Endothelial cell of umbilical vein (primary cell): ENCODE measurements around the gene C2orf76. TPM values are rescaled to one million over a fixed set of nuclear protein-coding genes. Genes with fewer than 3 reads are reported as not detected.

Experiments used
- BruUV-seq: library from RNA; stranded (reverse); fragments of 400-500 nt; replicated peaks from 2 replicates; lab custom pipeline; 2021; lab: Mats Ljungman, UMichigan
- CTCF ChIA-PET: fragments of 300-600, 350-600 bp; sonication (Branson Sonifier 250); formaldehyde crosslinking; loops from one replicate; lab custom pipeline; 2021; ENCODE audit warnings: antibody characterized with exemption, inconsistent platforms; lab: Charles Lee
- POLR2A ChIA-PET: fragments of 300-600, 350-600 bp; sonication (Branson Sonifier 250); formaldehyde crosslinking; loops from one replicate; lab custom pipeline; 2021; ENCODE audit warnings: antibody characterized with exemption, inconsistent platforms; lab: Charles Lee
- DNase-seq: peaks from one replicate; pipeline ENCODE4 v3.0.0-alpha.2; 2011; ENCODE audit warnings: low read depth, low spot score
- FAIRE-seq: peaks from 2 replicates; lab custom pipeline; 2011; peaks lifted over from hg19 to GRCh38; lab: Jason Lieb, UNC
- H2AFZ ChIP-seq: 2 replicates; pipeline ENCODE4 v1.6.0; 2012; ENCODE audit warnings: low read depth, low read length, control low read depth, inconsistent platforms
- H3K27ac ChIP-seq: 2 replicates; pipeline ENCODE4 v1.5.1; 2011; ENCODE audit warnings: low read depth, mild to moderate bottlenecking, control low read depth, low read length, moderate library complexity; ENCODE audit not compliant: insufficient read depth
- H3K27me3 ChIP-seq, 2 experiments: 2 replicates each; pipeline versions ENCODE4 v1.6.0 to v1.6.1; 2011; ENCODE audit warnings: low read length in 2 of 2, mixed read lengths in 1 of 2; ENCODE audit not compliant: control insufficient read depth in 2 of 2, insufficient read depth in 2 of 2
- H3K36me3 ChIP-seq, 2 experiments: 2 replicates in 1 of 2; 3 replicates in 1 of 2; pipeline ENCODE4 v1.5.1; 2011; ENCODE audit warnings: low read length in 2 of 2, mild to moderate bottlenecking in 1 of 2, moderate library complexity in 1 of 2; ENCODE audit not compliant: control insufficient read depth in 2 of 2, insufficient read depth in 2 of 2; ENCODE audit errors: extremely low read depth in 1 of 2
- H3K4me1 ChIP-seq: 3 replicates; pipeline ENCODE4 v1.5.1; 2011; ENCODE audit warnings: mild to moderate bottlenecking, low read length; ENCODE audit not compliant: control insufficient read depth, insufficient read depth; ENCODE audit errors: extremely low read depth
- H3K4me2 ChIP-seq: 2 replicates; pipeline ENCODE4 v1.6.1; 2011; ENCODE audit warnings: low read length, control low read depth, mixed read lengths; ENCODE audit not compliant: insufficient read depth
- H3K4me3 ChIP-seq, 3 experiments: fragments of 200-600 bp in 1 of 3; sonication (generic), shearing (Covaris generic) in 1 of 3; replicated peaks in 1 of 3; 2 replicates each; pipeline ENCODE4 v1.5.1; 2011 to 2016; ENCODE audit warnings: control low read depth in 3 of 3, low read length in 3 of 3, mild to moderate bottlenecking in 2 of 3, inconsistent platforms in 1 of 3, low read depth in 1 of 3, moderate library complexity in 1 of 3; ENCODE audit not compliant: insufficient read depth in 1 of 3
- H3K79me2 ChIP-seq: 2 replicates; pipeline ENCODE4 v1.6.0; 2012; ENCODE audit warnings: low read length, inconsistent platforms; ENCODE audit not compliant: control insufficient read depth, insufficient read depth
- H3K9ac ChIP-seq: replicated peaks from 2 replicates; pipeline ENCODE3; 2011; ENCODE audit warnings: low read length, control low read depth; ENCODE audit not compliant: insufficient read depth; ENCODE audit errors: extremely low read depth
- H3K9me1 ChIP-seq: replicated peaks from 3 replicates; pipeline ENCODE4 v1.6.0; 2011; ENCODE audit warnings: mild to moderate bottlenecking, low read length; ENCODE audit not compliant: control insufficient read depth, insufficient read depth; ENCODE audit errors: extremely low read depth
- H3K9me3 ChIP-seq: replicated peaks from 2 replicates; pipeline ENCODE4 v1.5.1; 2012; ENCODE audit warnings: low read length, inconsistent platforms; ENCODE audit not compliant: control insufficient read depth, insufficient read depth
- H4K20me1 ChIP-seq: replicated peaks from 2 replicates; pipeline ENCODE3; 2011; ENCODE audit warnings: mild to moderate bottlenecking, low read length; ENCODE audit not compliant: control insufficient read depth, insufficient read depth; ENCODE audit errors: extremely low read depth
- EZH2 ChIP-seq: IDR thresholded peaks from 2 replicates; pipeline ENCODE4 v1.6.1; 2012; ENCODE audit warnings: borderline replicate concordance, low read depth, mild to moderate bottlenecking, moderate library complexity, low read length, inconsistent platforms; ENCODE audit not compliant: severe bottlenecking
- FOS ChIP-seq: IDR thresholded peaks from 2 replicates; pipeline ENCODE4 v1.6.1; 2011; ENCODE audit warnings: mild to moderate bottlenecking, low read length, moderate library complexity, borderline replicate concordance; ENCODE audit not compliant: insufficient read depth
- GATA2 ChIP-seq: IDR thresholded peaks from 2 replicates; pipeline ENCODE4 v1.7.0; 2011; ENCODE audit warnings: low read depth, mild to moderate bottlenecking, moderate library complexity, mixed read lengths, low read length; ENCODE audit not compliant: insufficient read length, insufficient read depth
- JUN ChIP-seq: IDR thresholded peaks from 2 replicates; pipeline ENCODE4 v1.6.1; 2011; ENCODE audit warnings: borderline replicate concordance, low read depth; ENCODE audit not compliant: insufficient read length, insufficient read depth
- MYC ChIP-seq: IDR thresholded peaks from one replicate; pipeline ENCODE4 v1.6.1; 2011; ENCODE audit warnings: mild to moderate bottlenecking, low read depth, low read length
- POLR2A ChIP-seq: IDR thresholded peaks from 2 replicates; pipeline ENCODE4 v1.6.1; 2012; ENCODE audit warnings: low read depth, mild to moderate bottlenecking, control low read depth, low read length
- POLR2AphosphoS5 ChIP-seq: IDR thresholded peaks from 2 replicates; pipeline ENCODE4 v1.6.1; 2012; ENCODE audit warnings: low read depth, mild to moderate bottlenecking, control low read depth, low read length, moderate library complexity; ENCODE audit not compliant: insufficient read depth
- dilution Hi-C: fragments of 300-500 bp; cut with MboI; formaldehyde crosslinking; loops from one replicate; pipeline ENCODE4 v1.15.0; 2019; ENCODE audit warnings: low sequenced_read_pairs; ENCODE audit not compliant: extremely low pct_ligation_motif_present
- intact Hi-C: fragments of 100-400 bp; cut with micrococcal nuclease; formaldehyde crosslinking; loops from one replicate; pipeline ENCODE4 v1.10.0; 2022
- polyA plus RNA-seq, 4 experiments: library from polyadenylated mRNA; depleted of rRNA in 3 of 4; stranded (reverse) in 3 of 4; unstranded in 1 of 4; fragments of >200 nt; gene quantifications; 2 replicates each; pipeline versions ENCODE4 v1.2.1 to v1.2.3, GENCODE V29; 2011 to 2012; ENCODE audit warnings: missing spikeins in 1 of 4
- total RNA-seq: library from RNA; stranded (reverse); gene quantifications from 2 replicates; pipeline ENCODE4 v1.2.3, GENCODE V29; 2021
- TF ChIP-seq, protein P1 (sequence below), 2 donors: IDR thresholded peaks; 1 replicate in 1 of 2; 2 replicates in 1 of 2; pipeline ENCODE4 v1.5.1; 2011; ENCODE audit warnings: low read length in 2 of 2, mild to moderate bottlenecking in 2 of 2, moderate library complexity in 2 of 2, control low read depth in 1 of 2, inconsistent platforms in 1 of 2, low read depth in 1 of 2; ENCODE audit not compliant: insufficient read depth in 1 of 2; ENCODE audit errors: extremely low read depth in 1 of 2
- TF ChIP-seq, protein P2 (sequence below): IDR thresholded peaks from 2 replicates; pipeline ENCODE4 v1.6.1; 2011; ENCODE audit not compliant: insufficient read depth, insufficient read length

The C2orf76 gene
- total and polyA plus RNA-seq, 2 donors (not counting 3 experiments of a cell fraction or from before 2014, with no cell fraction given) = 7.4 to 12.1 TPM

DNA sequence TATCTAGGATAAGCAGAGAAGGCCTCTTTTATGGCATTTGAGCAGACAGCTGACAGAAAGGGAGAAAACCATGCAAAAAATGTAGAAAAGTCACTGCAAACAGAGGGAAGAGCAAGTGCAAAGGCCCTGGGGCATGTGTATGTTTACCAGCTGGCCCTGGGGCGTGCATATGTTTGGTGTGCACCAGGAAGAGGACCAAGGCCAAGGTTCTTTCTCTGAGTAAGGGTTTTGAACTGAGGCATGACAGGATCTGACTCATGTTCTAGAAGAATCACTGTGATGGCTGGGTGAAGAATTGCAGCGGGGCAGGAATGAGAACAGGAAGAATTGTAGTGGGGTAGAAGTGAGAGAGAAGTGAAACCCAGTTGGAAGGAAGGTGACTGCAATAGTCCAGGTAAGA lies 73.4 kb downstream of the C2orf76 start:
- CTCF ChIA-PET = no interaction called here

More for the DNA sequence above, 73.4 kb downstream of the C2orf76 start:
- H2AFZ ChIP-seq = no peak overlapping the region
- no peak overlapping the region for H3K4me2 ChIP-seq
- no peaks in the 10 kb centered on the region for H3K9me1 ChIP-seq
- dilution Hi-C loops = no loop called here
- BruUV-seq = no TSS peak
- H3K4me3 ChIP-seq = no peak overlapping the region
- POLR2A ChIA-PET = no interaction called here
- H3K27ac ChIP-seq = no peak overlapping the region
- H3K27me3 ChIP-seq = no peaks in the 10 kb centered on the region
- FAIRE-seq (no peak), DNase-seq (no peak)
- no peaks in the 10 kb centered on the region for H3K9me3 ChIP-seq
- intact Hi-C loops = loop anchor here (5.0 kb wide), 2 partner anchors 61 to 184 kb away; no protein-coding TSS in a partner anchor
- H3K9ac ChIP-seq = no peak overlapping the region
- no peaks in the 10 kb centered on the region for H3K36me3 ChIP-seq
- no peaks in the 10 kb centered on the region for H3K4me1 ChIP-seq
- TF ChIP-seq JUN (no peak), FOS (no peak), GATA2 (no peak), POLR2A (no peak), MYC (no peak), POLR2AphosphoS5 (no peak), EZH2 (no peak)
- TF ChIP-seq, protein P1, sequence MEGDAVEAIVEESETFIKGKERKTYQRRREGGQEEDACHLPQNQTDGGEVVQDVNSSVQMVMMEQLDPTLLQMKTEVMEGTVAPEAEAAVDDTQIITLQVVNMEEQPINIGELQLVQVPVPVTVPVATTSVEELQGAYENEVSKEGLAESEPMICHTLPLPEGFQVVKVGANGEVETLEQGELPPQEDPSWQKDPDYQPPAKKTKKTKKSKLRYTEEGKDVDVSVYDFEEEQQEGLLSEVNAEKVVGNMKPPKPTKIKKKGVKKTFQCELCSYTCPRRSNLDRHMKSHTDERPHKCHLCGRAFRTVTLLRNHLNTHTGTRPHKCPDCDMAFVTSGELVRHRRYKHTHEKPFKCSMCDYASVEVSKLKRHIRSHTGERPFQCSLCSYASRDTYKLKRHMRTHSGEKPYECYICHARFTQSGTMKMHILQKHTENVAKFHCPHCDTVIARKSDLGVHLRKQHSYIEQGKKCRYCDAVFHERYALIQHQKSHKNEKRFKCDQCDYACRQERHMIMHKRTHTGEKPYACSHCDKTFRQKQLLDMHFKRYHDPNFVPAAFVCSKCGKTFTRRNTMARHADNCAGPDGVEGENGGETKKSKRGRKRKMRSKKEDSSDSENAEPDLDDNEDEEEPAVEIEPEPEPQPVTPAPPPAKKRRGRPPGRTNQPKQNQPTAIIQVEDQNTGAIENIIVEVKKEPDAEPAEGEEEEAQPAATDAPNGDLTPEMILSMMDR (IDR thresholded peaks at IDR 0.05; ENCODE audit: extremely low read depth in 1 of 2, insufficient read depth in 1 of 2, low read depth in 1 of 2, low read length in 2 of 2) = no peak
- TF ChIP-seq, protein P2, sequence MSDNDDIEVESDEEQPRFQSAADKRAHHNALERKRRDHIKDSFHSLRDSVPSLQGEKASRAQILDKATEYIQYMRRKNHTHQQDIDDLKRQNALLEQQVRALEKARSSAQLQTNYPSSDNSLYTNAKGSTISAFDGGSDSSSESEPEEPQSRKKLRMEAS = no peak
- no peaks in the 10 kb centered on the region for H4K20me1 ChIP-seq
- no peaks in the 10 kb centered on the region for H3K79me2 ChIP-seq
